Measurements from ENCODE around the gene IDNK. TPM values are rescaled to one million over a fixed set of nuclear protein-coding genes. Genes with fewer than 3 reads are reported as not detected.

The IDNK gene
- total and polyA plus RNA-seq, 2 of the 8 experiments (the other 6 are each of a cell fraction or from before 2014, with no cell fraction given) = 0.29 to 0.48 TPM

DNA sequence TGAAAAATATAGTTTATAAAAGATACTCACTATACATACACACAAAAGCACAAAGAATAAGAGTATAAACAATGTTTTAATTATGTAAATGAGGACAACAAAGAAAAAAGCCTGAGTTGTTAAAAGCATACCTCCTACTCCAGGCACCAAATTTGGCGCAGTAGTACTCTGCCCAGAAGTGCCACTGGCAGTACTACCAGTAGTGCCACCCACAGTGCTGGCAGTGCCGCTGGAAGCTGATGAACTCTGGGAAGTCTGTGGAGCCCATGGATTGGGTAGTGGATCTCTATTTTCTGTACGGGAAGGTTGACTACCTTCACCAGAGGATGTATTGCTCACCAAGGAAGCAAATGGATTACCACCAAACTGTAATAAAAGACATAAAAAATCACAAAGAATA, 54.7 kb downstream of the IDNK start:
- no peak overlapping the region for H2AFZ ChIP-seq (ENCODE audit: low read length)
- H3K18ac ChIP-seq (ENCODE audit: extremely low read depth, low read length) = no peak overlapping the region
- H3K9me3 ChIP-seq (ENCODE audit: insufficient read depth in 2 of 2, low read depth in 1 of 2, low read length in 1 of 2) = no peaks in the 10 kb centered on the region
- no peak overlapping the region for H2AK5ac ChIP-seq (ENCODE audit: low read depth, low read length)
- no peaks in the 10 kb centered on the region for H3K27me3 ChIP-seq (replicated peaks in 1 of 4; ENCODE audit: control insufficient read depth in 3 of 4, extremely low read depth in 1 of 4, insufficient read depth in 3 of 4, low read length in 3 of 4)
- H3K4me3 ChIP-seq (ENCODE audit: extremely low read depth in 1 of 4, insufficient read depth in 2 of 4, low read depth in 3 of 4, low read length in 4 of 4) = no peak overlapping the region
- H4K8ac ChIP-seq (ENCODE audit: extremely low read depth, insufficient read depth, low read length) = no peak overlapping the region; the same call in 1 of the 2 replicates
- no peak for TF ChIP-seq RFX5 (IDR thresholded peaks at IDR 0.05; ENCODE audit: borderline replicate concordance, low read depth, low read length)
- no peak for TF ChIP-seq RXRA (IDR thresholded peaks at IDR 0.05; ENCODE audit: insufficient read depth, low read depth, low read length)
- TF ChIP-seq KDM4A (IDR thresholded peaks at IDR 0.05; ENCODE audit: low read depth, low read length, severe bottlenecking) = no peak
- no peak for TF ChIP-seq KDM5A (IDR thresholded peaks at IDR 0.05; ENCODE audit: low read length)
- TF ChIP-seq JUN (IDR thresholded peaks at IDR 0.05; ENCODE audit: low read depth, low read length) = no peak
- TF ChIP-seq, protein P1, sequence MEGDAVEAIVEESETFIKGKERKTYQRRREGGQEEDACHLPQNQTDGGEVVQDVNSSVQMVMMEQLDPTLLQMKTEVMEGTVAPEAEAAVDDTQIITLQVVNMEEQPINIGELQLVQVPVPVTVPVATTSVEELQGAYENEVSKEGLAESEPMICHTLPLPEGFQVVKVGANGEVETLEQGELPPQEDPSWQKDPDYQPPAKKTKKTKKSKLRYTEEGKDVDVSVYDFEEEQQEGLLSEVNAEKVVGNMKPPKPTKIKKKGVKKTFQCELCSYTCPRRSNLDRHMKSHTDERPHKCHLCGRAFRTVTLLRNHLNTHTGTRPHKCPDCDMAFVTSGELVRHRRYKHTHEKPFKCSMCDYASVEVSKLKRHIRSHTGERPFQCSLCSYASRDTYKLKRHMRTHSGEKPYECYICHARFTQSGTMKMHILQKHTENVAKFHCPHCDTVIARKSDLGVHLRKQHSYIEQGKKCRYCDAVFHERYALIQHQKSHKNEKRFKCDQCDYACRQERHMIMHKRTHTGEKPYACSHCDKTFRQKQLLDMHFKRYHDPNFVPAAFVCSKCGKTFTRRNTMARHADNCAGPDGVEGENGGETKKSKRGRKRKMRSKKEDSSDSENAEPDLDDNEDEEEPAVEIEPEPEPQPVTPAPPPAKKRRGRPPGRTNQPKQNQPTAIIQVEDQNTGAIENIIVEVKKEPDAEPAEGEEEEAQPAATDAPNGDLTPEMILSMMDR (IDR thresholded peaks at IDR 0.05; ENCODE audit: control extremely low read depth in 1 of 3, insufficient read depth in 1 of 3, low read depth in 1 of 3, low read length in 3 of 3) = no peak
- no peak for TF ChIP-seq FOSL1 (IDR thresholded peaks at IDR 0.05; ENCODE audit: insufficient read depth, low read depth, low read length)
- no peak for TF ChIP-seq CREB1 (IDR thresholded peaks at IDR 0.05)
- no peak for TF ChIP-seq JUND (IDR thresholded peaks at IDR 0.05; ENCODE audit: low read length)
- TF ChIP-seq YY1 (IDR thresholded peaks at IDR 0.05; ENCODE audit: low read depth, low read length) = no peak
- TF ChIP-seq GTF2F1 (IDR thresholded peaks at IDR 0.05; ENCODE audit: borderline replicate concordance, low read depth, low read length) = no peak
- no peaks in the 10 kb centered on the region; the same call in 1 of the 2 replicates for H3K79me1 ChIP-seq (ENCODE audit: low read depth, low read length)
- H4K20me1 ChIP-seq (replicated peaks in 1 of 2; ENCODE audit: control insufficient read depth in 1 of 2, insufficient read depth in 2 of 2, low read length in 2 of 2) = peaks cover 4 to 6% of the 10 kb centered on the region in 2 experiments
- no peak overlapping the region for H2BK15ac ChIP-seq (ENCODE audit: low read length)
- H2BK120ac ChIP-seq (replicated peaks; ENCODE audit: low read depth, low read length) = no peak overlapping the region
- peaks cover 0 to 60% of the 10 kb centered on the region in 2 experiments; a peak in 2 of 4 replicates for H3K79me2 ChIP-seq (ENCODE audit: control insufficient read depth in 1 of 2, insufficient read depth in 2 of 2, low read length in 2 of 2)
- H3K4ac ChIP-seq (replicated peaks; ENCODE audit: insufficient read length, low read depth, low read length) = no peak overlapping the region
- ChIA-PET CTCF (ENCODE audit: partially characterized antibody) (interaction anchor here (0.7 to 1.4 kb wide), 2 partner anchors 30 to 57 kb away, joined by 4 to 6 read pairs; partner anchors contain the start of gene UBQLN1), POLR2A (ENCODE audit: partially characterized antibody) (no interaction called here)
- DNase-seq (ENCODE audit: low read depth in 1 of 2, low spot score in 2 of 2) (no peak), FAIRE-seq (no peak)
- WGBS, 2 experiments (ENCODE audit: extremely low coverage in 1 of 2, insufficient coverage in 1 of 2, insufficient read length in 1 of 2, insufficient replicate concordance in 2 of 2, low coverage in 1 of 2, low lambda C conversion rate in 2 of 2, missing lambda C conversion rate in 1 of 2) = 95% methylated on average over 3 of the region's 3 CpGs; no CpG with 5 or more reads in 1 of the 2 experiments
- no peak overlapping the region for H2BK20ac ChIP-seq (ENCODE audit: low read length)
- H3K4me2 ChIP-seq (ENCODE audit: insufficient read depth in 1 of 2, low read depth in 2 of 2, low read length in 2 of 2) = no peak overlapping the region
- no peaks in the 10 kb centered on the region for H3K23me2 ChIP-seq (ENCODE audit: low read depth, low read length)
- H3K9ac ChIP-seq (replicated peaks in 1 of 4; ENCODE audit: extremely low read depth in 1 of 4, low read depth in 3 of 4, low read length in 3 of 4) = no peak overlapping the region
- H3K27ac ChIP-seq (ENCODE audit: low read depth, low read length) = no peak overlapping the region
- H2BK5ac ChIP-seq (ENCODE audit: low read depth, low read length) = no peak overlapping the region
- no peak overlapping the region for H3K56ac ChIP-seq (replicated peaks; ENCODE audit: insufficient read length, low read depth, low read length)
- H3K36me3 ChIP-seq (ENCODE audit: control insufficient read depth in 2 of 4, insufficient read depth in 4 of 4, low read length in 3 of 4) = peaks cover 7 to 63% (median 30%) of the 10 kb centered on the region in 4 experiments
- H3K23ac ChIP-seq (ENCODE audit: insufficient read length) = no peak overlapping the region
- peaks cover 0 to 5% (median 1%) of the 10 kb centered on the region in 4 experiments; a peak in 2 of 7 replicates for H3K4me1 ChIP-seq (replicated peaks in 1 of 4; ENCODE audit: control insufficient read depth in 3 of 4, insufficient read depth in 4 of 4, low read length in 3 of 4)
- H4K91ac ChIP-seq (replicated peaks; ENCODE audit: insufficient read length, low read length) = no peak overlapping the region
- H4K5ac ChIP-seq (ENCODE audit: insufficient read length, low read depth, low read length) = no peak overlapping the region
- no peak overlapping the region for H3K14ac ChIP-seq (ENCODE audit: insufficient read length)
- H2BK12ac ChIP-seq (ENCODE audit: low read depth, low read length) = no peak overlapping the region

All from H1 (cell line).